ENCODE measurements around the gene FAM234A. TPM values are rescaled to one million over a fixed set of nuclear protein-coding genes. Genes with fewer than 3 reads are reported as not detected.

Gene FAM234A, protein sequence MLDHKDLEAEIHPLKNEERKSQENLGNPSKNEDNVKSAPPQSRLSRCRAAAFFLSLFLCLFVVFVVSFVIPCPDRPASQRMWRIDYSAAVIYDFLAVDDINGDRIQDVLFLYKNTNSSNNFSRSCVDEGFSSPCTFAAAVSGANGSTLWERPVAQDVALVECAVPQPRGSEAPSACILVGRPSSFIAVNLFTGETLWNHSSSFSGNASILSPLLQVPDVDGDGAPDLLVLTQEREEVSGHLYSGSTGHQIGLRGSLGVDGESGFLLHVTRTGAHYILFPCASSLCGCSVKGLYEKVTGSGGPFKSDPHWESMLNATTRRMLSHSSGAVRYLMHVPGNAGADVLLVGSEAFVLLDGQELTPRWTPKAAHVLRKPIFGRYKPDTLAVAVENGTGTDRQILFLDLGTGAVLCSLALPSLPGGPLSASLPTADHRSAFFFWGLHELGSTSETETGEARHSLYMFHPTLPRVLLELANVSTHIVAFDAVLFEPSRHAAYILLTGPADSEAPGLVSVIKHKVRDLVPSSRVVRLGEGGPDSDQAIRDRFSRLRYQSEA
- 43.8 to 50.6 TPM (median 45.5 TPM) in 5 replicates for total RNA-seq (2022; extraction: Qiagen RNA extraction; ENCODE audit: low read depth)

DNA sequence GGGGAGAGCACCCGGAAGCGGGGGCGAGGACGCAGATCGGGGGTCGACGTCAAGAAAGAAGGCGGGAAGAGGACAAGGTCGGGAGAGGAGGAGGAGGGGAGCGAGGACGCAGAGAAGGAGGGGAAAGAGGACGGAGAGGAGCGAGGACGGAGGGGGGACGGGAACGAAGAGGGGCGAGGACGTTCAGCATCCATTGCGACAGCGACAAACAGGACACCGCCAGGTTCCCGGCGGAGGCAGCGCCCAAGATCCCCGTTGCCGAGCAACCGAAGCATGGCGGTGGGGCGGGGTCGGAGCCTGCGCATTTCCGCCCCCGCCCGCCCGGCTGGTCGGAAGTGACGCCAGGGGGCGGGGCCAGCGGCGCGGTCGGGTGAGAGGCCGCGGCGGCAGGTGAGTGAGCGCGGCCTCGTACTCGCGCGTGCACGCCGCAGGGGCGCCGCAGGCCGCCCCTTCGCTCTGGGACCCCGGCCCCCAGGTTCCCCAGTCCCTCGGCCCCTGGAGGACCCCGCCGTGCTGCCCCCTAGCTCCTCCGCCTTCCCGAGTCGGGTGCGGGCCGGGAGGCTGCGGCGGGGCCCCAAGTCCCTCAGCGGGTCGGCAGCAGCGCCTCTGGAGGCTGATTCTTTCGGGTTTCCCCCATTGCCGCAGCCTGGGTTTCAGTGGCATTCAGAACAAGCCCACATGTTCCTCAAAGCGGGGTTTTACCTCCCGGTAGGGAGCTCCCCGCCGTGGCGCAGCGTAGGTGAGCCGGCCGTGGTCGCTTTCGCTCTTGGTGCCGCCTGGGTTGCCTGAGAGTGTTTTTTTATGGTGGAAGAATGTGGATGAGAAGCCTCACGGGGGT, at the start of gene FAM234A:
Gene FAM234A (plus strand): TSS at position 354 of the 838 bp plus-strand sequence. CDS start 19,593 bp downstream, outside the sequence.

DNA sequence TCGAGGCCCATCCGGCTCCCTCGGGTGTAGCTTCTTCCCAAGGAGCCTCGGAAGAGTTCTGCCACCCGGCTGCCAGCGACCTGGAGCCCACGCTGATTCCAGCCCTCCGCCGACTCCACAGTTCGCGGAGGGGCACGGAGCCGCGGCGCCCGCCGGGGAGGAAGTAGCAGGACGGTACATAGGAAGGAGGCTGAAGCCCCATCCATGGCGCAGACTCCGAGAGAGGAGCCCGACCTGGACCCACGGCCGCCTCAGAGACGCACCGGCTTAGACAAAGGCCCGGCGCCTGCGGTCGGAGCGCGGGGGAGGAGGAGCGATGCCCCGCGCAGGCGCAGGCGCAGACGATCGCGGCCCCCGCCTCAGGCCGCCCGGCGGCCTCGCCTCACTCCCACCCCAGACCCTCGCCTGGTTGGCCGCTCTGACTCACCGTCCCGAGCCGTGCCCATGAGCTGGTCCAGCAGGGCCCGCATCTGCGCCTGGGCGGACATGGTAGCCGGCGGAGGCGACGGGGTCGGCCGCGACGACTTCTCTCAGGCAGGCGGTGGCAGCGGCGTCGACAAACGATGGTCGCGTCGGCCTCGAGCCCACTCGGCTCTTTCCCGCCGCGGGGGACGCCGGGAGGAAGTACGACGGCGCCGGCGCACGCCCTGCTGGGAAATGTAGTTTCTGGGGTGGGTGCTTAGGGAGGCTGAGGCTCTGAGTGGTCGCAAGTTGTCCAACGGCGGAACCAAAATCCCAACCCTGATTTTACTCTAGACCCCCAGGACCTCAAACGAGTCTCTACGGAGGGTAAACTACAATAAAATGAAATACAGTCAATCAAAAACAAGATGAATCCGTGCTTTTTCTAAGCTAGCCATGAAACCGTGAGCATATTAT, 5.5 kb upstream of the FAM234A start, which contains the start of gene LUC7L:
Gene LUC7L (minus strand): TSS at position 598 of the 879 bp plus-strand sequence. CDS start 110 bp downstream, at position 488.

DNA sequence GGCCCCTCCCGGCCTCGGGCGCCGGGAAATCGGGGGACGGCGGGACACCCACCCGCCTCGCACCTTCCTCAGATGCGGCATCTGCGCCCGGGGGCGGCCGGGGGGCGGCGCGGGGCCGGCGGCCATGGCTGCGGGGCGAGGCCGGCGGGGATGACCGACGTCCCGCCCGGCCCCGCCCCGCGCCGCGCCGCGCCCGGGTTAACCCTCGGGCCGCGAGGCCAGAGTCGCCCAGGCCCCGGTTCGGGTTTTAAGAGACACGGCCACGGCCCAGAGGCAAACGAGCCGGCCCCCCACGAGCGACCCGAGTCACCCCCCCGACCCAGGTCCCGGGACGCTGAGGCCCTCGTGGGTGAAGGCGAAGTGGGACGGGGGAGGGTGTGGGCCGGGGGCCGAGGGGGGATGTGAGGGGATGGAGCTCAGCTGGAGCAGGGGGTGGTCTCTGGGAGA, 41.2 kb downstream of the FAM234A start, which contains the start of gene RGS11:
Gene RGS11 (minus strand): TSS at position 159 of the 447 bp plus-strand sequence. CDS start 33 bp downstream, at position 126.

GRCh38 chr16:280552-280951, 45.9 kb downstream of the FAM234A start, which contains the start of gene ARHGDIG:
TSS of gene ARHGDIG (plus strand) at chr16:280591. CDS start at chr16:280681, 90 bp downstream.

DNA sequence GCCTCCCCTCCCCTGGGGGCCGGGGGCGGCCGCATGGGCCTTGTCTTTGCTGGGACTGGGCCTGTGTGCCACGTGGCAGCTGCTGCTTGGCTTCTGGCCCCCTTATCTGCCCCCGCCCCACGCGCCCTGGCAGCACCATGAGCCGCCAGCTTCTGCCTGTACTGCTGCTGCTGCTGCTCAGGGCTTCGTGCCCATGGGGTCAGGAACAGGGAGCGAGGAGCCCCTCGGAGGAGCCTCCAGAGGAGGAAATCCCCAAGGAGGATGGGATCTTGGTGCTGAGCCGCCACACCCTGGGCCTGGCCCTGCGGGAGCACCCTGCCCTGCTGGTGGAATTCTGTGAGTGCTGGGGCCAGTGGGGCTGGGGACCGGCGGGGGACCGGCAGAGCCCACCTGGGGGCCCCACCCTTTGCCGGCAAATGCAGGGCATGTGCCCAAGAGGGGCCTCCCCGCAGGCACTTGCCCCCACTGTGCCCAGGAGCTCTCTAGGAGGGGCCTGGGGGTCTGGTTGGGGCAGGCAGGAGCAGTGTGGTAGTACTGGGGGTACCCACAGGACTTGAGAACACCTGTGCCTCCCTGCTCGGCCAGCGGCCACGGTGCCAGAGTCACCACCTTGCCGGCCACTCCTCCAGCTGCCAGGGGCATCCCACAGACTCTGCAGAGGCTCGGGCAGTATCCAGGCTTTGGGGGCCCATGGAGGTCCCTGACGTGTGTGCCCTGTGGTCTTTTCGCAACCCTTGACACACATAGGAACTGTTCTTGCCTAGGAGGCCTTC, 48.6 kb downstream of the FAM234A start, which contains the start of gene PDIA2:
Gene PDIA2 (plus strand): TSS at position 132 of the 773 bp plus-strand sequence. CDS start 6 bp downstream, at position 138.

Other genes starting within 250 kb of the FAM234A start
- 37.5 to 43.1 TPM (median 41.6 TPM) in 5 replicates for gene POLR3K, start 181.2 kb upstream of the FAM234A start, total RNA-seq (2022; extraction: Qiagen RNA extraction; ENCODE audit: low read depth)
- 59.6 to 78.0 TPM (median 75.6 TPM) in 5 replicates for gene SNRNP25, start 181.0 kb upstream of the FAM234A start, total RNA-seq (2022; extraction: Qiagen RNA extraction; ENCODE audit: low read depth)
- 19.8 to 32.1 TPM (median 28.4 TPM) in 5 replicates for gene RHBDF1, start 162.2 kb upstream of the FAM234A start, total RNA-seq (2022; extraction: Qiagen RNA extraction; ENCODE audit: low read depth)
- gene MPG, start 156.6 kb upstream of the FAM234A start, total RNA-seq (2022; extraction: Qiagen RNA extraction; ENCODE audit: low read depth): 54.2 to 80.9 TPM (median 71.8 TPM) in 5 replicates
- gene NPRL3, start 96.1 kb upstream of the FAM234A start, total RNA-seq (2022; extraction: Qiagen RNA extraction; ENCODE audit: low read depth): 23.1 to 31.0 TPM (median 30.2 TPM) in 5 replicates
- gene HBZ, start 82.2 kb upstream of the FAM234A start, total RNA-seq (2022; extraction: Qiagen RNA extraction; ENCODE audit: low read depth): 0.13 TPM in 1 of 5 replicates, not detected in the others
- not detected in 5 replicates for gene HBM, start 68.8 kb upstream of the FAM234A start, total RNA-seq (2022; extraction: Qiagen RNA extraction; ENCODE audit: low read depth)
- gene HBA2, start 61.9 kb upstream of the FAM234A start, total RNA-seq (2022; extraction: Qiagen RNA extraction; ENCODE audit: low read depth): 0.27 to 0.53 TPM (median 0.40 TPM) in 3 of 5 replicates, not detected in the others
- 0.91 to 1.6 TPM (median 1.3 TPM) in 5 replicates for gene HBA1, start 58.1 kb upstream of the FAM234A start, total RNA-seq (2022; extraction: Qiagen RNA extraction; ENCODE audit: low read depth)
- gene HBQ1, start 54.4 kb upstream of the FAM234A start, total RNA-seq (2022; extraction: Qiagen RNA extraction; ENCODE audit: low read depth): 4.6 to 8.4 TPM (median 7.2 TPM) in 5 replicates
- 46.2 to 59.0 TPM (median 55.7 TPM) in 5 replicates for gene LUC7L, start 5.4 kb upstream of the FAM234A start, total RNA-seq (2022; extraction: Qiagen RNA extraction; ENCODE audit: low read depth)
- 3.7 to 5.5 TPM (median 4.1 TPM) in 5 replicates for gene RGS11, start 41.1 kb downstream of the FAM234A start, total RNA-seq (2022; extraction: Qiagen RNA extraction; ENCODE audit: low read depth)
- gene ARHGDIG, start 45.8 kb downstream of the FAM234A start, total RNA-seq (2022; extraction: Qiagen RNA extraction; ENCODE audit: low read depth): 1.8 to 3.8 TPM (median 2.5 TPM) in 5 replicates
- gene PDIA2, start 48.3 kb downstream of the FAM234A start, total RNA-seq (2022; extraction: Qiagen RNA extraction; ENCODE audit: low read depth): 0.23 to 0.89 TPM (median 0.57 TPM) in 4 of 5 replicates, not detected in the other
- gene AXIN1, start 117.9 kb downstream of the FAM234A start, total RNA-seq (2022; extraction: Qiagen RNA extraction; ENCODE audit: low read depth): 27.2 to 35.2 TPM (median 34.5 TPM) in 5 replicates
- 114 to 137 TPM (median 122 TPM) in 5 replicates for gene MRPL28, start 135.7 kb downstream of the FAM234A start, total RNA-seq (2022; extraction: Qiagen RNA extraction; ENCODE audit: low read depth)
- gene PGAP6, start 147.2 kb downstream of the FAM234A start, total RNA-seq (2022; extraction: Qiagen RNA extraction; ENCODE audit: low read depth): 22.4 to 38.6 TPM (median 36.8 TPM) in 5 replicates
- 265 to 436 TPM (median 422 TPM) in 5 replicates for gene NME4, start 162.4 kb downstream of the FAM234A start, total RNA-seq (2022; extraction: Qiagen RNA extraction; ENCODE audit: low read depth)
- gene DECR2, start 167.1 kb downstream of the FAM234A start, total RNA-seq (2022; extraction: Qiagen RNA extraction; ENCODE audit: low read depth): 19.3 to 29.5 TPM (median 28.7 TPM) in 5 replicates
- gene RAB11FIP3, start 190.8 kb downstream of the FAM234A start, total RNA-seq (2022; extraction: Qiagen RNA extraction; ENCODE audit: low read depth): 17.3 to 23.6 TPM (median 20.1 TPM) in 5 replicates